DMS153 treated with DMSO at 0.1 percent for 48 hours (cell line): ENCODE results near the gene SPATA21.
"Not testable (repeated sequence)": the region's sequence is repeated elsewhere in the genome, so short reads cannot be mapped to it uniquely, and the experiment has no call there.

Source experiments
- DNase-seq: peaks from one replicate; lab custom pipeline; 2025; ENCODE audit not compliant: unreplicated experiment; lab: John Stamatoyannopoulos, UW

Gene SPATA21, protein sequence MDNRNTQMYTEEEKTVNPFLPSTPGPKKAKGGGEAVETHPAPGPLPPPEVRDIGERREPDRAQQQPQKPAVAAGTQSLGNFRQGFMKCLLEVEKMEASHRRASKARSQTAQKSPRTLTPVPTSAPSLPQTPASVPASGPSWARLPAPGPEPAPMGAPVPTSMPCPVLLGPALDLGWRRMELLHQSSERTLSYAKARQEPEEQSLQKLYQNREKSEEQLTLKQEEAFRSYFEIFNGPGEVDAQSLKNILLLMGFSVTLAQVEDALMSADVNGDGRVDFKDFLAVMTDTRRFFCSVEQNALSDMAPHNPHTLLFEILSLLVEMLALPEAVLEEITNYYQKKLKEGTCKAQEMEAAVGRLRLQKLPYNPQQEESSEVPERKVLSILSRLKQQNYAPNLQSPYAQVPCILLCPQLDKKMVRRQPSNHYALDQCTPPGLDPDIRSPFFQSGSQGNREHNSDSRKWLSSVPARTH

DNA sequence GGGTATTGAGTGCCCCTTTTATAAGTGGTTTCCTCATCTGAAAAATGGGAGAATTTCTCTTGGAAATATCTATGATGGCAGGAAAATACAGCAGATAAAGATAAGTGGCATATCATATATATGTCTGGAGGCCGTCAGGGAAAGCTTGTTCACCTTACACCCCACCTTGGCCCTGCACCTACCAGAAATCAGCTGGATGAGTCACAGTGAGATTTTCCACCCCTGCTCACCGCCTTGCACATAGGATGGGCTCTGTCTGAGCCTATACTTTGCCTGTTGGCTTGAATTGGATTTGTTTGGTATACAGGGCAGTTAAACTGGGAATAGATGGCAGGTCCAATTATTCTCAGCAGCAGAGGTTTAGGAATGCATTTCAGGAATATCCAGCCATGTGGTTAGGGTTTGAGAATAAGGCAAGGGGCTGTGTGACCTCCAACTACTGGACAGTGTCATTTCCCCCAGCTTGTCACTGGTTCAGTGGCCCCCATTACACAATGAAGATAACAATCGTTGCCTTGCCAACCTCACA, at the start of gene SPATA21:
Gene SPATA21 (minus strand): TSS at position 479 of the 529 bp plus-strand sequence. CDS start 6,053 bp downstream, outside the sequence.
- no peak for DNase-seq

DNA sequence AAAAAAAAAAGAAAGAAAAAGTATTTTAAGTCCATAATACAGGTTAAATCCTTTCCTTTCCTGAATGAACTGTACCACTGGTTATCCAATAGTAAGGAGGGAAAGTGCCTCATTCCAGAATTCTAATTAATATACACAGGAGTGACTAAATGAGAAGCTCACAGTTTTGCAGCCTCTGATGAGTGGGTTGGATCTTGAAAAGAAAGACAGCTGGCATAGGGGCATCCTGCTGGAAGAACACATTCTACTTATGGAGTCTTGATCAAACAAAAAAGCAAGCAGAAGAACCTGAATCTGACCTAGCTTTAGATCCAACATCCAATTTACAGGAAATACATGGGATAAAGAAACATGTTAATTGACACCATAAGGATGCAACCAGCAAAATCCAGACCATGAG, 49.8 kb upstream of the SPATA21 start:
- not testable (repeated sequence) for DNase-seq

DNA sequence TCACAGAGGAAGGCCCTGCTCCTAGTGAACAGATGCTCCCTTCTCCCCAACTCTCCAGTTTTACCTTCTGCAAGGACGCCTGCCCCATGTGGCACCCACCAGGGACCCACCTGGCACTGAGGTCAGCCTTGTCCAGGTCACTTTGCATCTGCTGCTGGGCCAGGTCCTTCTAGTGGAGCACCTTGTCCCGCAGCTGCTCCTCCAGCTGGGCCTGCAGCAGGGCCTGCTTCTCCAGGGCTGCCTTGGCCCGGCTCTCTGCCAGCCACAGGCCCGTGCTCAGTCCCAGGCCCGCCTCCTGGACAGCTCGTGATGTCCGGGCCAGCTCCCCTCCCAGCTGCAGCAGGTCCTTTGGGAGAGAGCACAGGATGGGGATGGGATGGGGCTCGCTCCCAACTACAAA, 49.1 kb upstream of the SPATA21 start:
- not testable (repeated sequence) for DNase-seq

DNA sequence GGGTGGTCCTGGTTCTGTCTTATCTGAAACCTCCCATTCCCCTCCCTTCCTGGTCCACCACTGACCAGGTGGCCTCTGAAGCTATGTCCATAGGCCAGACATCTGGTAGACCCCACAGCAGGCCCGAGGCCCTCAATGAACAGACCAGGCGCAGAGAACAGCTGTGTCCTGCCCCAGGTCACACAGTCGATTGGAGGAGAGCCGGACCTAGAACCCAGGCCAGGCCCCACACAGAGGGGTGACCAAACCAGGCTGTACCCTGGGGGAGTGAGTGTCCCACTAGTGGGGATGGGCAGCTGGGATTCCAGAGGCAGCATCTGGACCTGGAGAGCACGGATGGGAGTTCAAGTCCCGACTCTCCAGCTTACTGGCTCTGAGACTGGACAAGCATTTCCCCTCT, 47.7 kb upstream of the SPATA21 start:
- DNase-seq, result no peak

DNA sequence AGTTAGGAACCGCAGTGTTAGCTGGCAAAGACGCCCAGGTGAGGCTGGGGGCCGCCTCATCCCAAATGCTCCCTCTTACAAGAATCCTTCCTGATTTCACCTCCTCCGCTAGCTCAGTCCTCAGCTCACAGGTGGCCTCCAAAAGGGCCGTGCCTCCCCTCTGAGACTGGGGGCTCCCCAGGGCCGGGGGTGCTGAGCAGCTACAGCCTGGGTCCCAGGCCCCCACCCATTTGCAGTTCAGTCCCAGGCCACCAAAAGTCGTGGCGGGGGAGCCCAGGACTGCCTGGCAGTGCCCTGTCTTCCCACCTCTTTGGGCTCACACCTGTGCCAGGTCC, 47.2 kb upstream of the SPATA21 start:
- DNase-seq, result no peak

DNA sequence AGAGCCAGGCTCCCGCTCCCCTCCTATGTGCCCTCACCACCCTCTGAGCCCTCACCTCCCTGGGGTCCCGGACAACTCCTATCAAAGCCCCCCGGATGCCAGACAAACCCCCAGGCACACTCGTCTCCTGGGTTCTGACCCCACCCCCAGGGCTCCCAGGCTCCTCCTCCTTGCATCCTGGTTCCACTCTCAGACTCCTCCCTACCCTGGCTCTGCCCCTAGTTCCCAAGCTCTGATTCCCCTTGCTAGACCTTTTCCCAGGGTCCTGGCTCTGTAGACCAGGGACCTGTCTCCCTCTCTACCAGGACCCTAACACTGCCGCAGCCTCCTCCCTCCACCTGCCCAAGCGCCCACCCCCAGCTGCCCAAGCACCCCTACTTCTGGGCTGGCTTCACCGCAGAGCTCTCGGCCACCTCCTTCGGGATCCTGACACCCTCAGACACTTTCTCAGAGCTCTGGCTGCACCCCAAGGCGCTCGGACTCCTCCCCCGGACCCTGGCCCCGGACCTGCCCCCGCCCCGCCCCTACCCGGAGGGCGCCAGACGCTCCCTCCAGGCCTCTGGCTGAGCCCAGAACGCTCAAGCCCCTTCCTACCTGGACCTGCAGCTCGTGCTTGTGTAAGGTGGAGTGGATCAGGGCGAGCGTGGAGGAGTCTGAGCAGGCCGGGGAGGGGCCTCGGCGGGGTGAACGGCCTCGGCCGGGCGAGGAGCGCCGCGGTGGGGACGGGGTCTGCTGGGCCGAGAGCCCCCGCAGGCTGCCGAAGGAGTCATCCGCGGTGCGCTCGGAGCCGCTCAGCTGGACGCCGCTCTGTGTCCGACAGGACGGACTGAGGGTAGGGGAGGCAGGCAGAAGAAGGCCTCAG, 46.6 kb upstream of the SPATA21 start:
- DNase-seq, result not testable (repeated sequence)

DNA sequence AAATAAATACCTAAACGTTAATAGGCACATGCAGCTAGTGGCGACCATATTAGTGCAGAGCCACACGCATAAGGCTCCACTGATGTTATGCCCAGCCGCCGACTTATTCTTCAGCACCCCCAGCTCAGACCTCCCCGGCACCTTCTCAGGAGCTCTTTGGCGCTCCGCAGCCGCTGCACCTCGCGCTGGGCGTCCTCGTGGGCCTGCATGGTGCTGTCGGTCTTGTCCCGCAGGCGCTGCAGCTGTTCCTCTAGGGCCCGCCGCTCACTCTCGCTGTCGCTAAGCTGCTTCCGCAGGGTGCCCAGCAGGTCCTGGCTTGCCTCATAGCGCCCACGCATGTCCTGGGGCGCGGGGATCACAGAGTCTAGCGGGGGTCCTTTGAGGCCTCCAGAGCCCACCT, 45.9 kb upstream of the SPATA21 start:
- not testable (repeated sequence) for DNase-seq

DNA sequence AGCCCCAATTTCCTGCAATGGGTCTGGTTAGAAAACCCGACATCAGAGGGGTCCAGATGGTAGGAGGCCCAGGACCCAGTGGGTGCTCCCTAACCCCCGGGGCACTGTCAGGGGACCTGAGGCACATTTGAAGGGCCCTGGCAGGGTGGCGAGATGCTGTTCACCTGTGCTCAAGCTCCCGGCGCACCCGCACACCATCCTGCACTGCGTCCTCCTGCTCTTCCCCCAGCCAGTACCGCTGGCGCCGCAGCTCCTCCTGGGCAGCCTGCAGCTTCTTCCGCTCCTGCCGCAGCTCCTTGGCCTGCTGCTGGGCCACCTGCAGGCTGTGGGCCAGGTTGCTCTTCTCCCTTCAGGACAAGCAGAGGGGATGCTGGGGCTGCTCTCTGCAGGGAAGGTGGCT, 40.9 kb upstream of the SPATA21 start:
- no peak for DNase-seq

DNA sequence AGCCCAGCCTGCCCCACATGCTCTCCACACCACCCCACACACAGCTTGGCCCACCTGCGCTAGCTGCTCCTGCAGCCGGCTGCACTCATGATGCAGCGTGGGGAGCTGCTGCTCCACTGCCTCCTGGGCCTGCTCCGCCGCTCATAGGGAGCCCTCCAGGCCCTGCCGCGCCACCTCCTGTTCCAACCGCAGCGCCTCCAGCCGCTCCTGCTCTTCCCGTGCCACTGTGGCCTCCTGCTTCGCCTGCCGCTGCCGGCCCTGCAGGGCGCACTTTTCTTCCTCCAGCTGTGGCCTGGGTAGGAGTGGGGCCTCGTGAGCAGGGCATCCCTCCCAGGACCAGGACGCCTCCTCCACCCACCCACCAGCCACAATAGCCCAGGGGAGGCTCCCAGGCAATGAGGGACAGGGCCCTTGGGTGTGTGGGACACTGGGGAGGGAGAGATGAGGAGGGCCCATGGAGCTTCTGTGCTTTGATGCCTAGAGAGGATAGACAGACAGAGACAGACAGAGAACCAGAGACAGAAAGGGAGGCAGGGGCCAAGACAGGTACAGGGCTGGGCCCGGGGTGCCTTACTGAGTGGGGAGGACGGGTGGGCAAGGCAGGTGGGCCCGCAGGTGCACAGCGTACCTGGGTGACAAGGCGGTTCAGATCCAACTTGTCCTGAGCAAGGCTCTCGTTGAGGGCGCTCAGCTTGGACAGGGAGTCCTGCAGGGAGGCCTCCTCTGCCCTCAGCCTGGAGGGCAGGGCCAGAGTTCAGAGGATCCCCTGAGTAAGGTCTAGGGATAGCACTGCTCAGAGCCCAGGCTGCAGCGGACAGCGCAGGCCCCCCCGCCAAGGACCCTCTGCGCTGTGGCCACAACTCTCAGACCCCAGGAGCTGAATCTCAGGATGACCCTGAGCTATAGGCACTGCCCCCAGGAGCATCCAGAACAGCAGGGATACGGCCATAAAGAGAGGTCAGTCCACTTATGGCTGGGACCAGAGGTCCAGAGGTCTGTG, 38.8 kb upstream of the SPATA21 start:
- not testable (repeated sequence) for DNase-seq

DNA sequence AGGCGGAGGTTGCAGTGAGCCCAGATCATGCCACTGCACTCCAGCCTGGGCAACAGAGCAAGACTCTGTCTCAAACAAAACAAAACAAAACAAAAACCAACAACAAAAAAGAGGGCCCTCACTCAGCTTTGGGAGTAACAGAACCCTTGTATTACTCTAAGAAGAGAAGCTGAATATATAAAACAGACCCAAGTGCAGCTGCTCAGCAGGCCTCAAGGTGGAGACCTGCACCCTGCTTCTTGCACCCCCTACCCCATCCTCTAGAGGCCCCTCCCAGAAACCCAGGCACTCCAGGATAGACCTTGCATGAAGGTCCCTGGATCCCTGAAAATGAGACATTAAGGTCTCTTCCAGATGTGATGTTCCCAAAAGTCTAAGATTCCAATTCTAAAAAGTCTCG, 37.7 kb upstream of the SPATA21 start:
- not testable (repeated sequence) for DNase-seq

DNA sequence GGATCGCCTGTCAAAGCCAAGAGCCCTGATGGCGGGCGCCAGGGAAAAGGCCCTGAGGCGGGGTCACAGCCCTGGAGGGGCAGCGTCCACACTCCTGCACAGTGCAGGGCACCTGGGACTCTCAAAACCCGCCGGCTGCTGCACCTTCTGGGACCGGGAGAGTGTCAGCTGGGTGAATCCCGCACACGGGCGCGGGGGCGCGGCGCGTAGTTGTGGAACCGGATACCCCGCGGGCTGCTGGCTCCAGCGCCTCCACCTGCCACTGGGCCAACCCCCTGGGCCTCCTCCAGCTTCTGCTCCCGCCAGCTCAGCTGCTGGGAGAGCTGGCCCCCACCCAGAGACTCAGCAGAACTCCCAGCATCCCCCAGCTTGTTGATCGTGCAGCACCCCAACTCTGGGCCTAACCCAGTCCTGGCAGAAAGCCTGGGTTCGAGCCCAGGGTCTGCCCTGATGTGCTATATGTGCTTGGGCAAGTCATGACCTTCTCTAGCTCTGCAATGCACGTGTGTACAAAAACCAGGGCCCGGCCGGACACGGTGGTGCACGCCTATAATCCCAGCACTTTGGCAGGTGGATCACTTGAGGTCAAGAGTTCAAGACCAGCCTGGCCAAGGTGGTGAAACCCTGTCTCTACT, 37.1 kb upstream of the SPATA21 start:
- DNase-seq, result no peak

DNA sequence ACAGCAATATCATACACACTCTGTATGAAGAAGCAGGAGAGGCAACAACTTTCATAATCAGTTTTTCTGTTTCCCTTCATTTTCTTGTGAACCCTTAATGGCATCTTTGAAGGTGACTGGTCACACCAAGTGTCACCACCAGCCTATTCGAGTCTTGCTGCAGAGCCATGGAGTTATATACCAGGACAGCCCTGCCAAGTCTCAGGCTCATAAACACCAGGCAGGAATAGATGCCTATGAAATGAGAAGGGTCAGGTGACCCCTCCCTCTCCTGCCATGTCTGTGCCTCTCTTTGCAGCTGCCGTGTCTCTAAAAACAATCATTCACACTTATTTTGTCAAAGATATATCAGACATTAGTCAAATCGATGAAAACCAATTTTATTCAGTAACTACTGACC, 31.3 kb upstream of the SPATA21 start:
- DNase-seq, result no peak

DNA sequence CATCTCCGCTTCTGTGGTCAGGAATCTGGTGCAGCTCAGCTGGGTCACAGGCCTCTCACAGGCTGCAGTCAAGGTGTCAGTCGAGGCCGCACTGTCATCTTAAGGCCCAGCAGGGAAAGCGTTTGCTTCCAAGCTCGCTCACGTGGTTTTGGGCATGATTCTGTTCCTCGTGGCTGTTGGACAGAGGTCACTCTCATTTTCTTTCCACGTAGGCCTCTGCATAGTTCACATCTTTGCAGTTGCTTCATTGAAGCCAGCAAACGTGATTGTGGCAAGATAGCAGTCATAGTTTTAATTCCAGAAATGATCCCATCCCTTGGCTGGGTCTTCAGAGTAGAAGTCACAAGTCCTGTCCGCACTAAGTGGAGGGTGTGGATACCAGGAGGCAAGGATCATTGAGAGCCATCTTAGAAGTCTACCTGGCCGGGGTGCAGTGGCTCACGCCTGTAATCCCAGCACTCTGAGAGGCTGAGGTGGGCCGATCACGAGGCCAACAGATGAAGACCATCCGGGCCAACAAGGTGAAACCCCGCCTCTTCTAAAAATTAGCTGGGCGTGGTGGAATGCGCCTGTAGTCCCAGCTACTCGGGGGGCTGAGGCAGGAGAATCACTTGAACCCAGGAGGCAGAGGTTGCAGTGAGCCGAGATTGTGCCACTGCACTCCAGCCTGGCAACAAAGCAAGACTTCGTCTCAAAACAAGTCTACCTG, 27.8 kb upstream of the SPATA21 start:
- DNase-seq, result no peak

DNA sequence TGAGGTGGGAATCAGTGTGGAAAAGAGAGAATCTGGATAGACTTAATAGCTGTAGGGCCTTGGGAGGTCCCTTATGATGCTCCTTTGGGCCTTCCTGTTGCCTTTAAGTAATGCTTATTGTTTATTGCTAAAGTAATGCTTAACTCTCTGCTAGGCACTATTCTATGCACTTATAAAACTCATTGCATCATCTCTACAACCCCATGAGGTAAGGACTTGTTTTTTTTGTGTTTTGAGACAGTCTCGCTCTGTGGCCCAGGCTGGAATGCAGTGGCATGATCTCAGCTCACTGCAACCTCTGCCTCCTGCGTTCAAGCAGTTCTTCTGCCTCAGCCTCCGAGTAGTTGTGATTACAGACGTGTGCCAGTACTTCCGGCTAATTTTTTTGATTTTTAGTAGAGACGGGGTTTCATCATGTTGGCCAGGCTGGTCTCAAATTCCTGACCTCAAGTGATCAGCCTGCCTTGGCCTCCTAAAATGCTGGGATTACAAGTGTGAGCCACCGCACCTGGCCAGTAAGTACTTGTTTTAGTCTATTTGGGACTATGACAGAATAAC, 25.6 kb upstream of the SPATA21 start:
- DNase-seq, result no peak

DNA sequence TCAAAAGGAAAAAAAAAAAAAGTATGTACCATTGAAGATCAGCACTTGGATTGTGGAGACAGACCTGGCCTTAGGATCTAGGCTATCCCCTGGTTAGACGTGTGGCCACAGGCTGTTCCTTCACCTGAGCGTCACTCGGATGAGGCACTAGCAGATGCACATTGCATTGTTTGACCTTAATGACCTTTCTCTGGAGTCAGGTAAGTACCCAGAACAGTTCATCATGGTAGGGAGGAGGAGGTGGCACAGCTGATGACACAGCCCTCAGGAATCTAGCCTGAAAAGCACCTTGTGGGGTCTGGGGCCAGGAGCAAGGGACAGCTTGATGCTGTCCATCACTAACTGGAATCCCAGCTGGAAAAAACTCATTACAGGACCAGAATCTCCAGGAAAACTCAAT, 24.5 kb upstream of the SPATA21 start:
- DNase-seq, result no peak

DNA sequence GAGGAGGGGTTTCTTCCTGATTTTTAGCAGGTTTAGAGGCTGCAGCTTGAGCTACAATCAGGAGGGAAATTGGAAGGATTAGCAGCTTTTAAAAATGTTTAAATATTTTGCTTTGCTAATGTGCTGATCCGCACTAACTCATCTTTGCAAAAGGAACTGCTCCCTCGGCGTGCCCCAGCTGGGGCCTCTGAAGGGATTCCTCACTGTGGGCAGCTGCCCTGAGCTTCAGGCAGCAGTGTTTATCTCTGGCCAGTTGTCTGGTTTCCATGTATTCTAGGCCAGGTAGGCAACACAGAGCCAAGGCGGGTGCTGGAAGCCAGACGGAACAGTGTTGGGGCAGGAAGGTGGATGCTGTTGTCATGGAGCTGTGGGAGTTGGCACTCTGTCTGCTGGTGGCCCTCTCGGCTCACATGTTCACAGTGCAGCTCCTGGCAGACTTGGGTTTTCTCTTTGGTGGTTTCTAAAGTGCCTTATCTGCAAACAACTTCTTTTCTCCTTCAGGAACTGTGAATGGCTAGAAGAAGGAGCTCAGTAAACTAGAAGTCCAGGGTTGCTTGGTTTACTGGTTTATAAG, 22.2 kb upstream of the SPATA21 start:
- DNase-seq, result no peak

DNA sequence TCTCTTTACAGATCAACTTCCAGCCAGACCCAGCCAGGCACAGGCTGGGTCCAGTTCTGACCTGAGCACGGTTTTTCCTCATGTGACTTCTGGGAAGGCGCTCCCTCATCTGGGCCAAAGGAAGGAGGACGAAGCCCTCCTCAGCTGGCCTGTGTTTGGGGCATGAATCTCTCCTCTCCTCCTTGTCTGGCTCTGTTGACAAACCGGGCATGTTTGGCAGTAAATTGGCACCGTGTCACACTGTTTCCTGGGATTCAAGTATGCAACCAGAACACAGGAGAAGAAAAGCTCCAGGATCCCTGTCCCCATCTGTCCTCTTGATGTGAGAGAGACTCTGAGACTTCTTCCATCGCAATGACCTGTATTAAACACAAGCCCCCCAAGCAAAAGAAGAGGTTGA, 21.6 kb upstream of the SPATA21 start:
- DNase-seq, result no peak

DNA sequence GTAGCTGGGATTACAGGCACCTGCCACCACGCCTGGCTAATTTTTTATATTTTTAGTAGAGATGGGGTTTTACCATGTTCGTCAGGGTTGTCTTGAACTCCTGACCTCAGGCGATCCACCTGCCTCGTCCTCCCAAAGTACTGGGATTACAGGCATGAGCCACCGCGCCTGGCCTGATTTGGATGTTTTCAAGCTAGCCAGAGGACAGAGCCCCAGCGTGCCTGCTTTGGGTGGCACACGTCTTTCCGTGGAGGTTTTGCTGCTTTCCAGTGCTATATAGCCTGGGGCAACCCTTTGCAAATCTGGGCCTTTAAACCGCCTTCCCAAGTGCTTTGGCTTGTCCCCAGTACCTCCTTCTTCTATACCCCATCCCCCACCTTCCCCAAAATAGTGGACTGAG, 18.9 kb upstream of the SPATA21 start:
- DNase-seq, result not testable (repeated sequence)

DNA sequence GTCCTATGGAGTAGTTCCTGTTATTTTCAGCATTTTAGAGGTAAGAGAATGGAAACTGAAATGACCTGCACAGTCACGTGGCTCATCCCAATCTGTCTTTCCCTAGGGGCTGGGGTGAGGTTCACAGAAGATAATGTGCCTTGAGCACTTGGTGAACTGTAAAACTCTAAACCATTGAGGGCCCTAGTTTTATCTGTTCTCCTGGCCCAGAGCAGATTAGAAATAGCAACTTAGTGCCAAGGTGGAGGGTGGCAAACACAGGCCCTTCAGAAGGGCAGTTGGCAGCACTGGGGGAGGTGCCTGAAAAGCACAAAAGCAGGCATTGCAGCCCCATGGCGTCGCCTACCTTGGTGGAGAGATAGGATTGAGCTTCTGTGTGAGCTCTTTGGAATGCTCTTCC, 17.7 kb upstream of the SPATA21 start:
- not testable (repeated sequence) for DNase-seq
